ENCODE measurements around the gene DLX2. TPM values are rescaled to one million over a fixed set of nuclear protein-coding genes. Genes with fewer than 3 reads are reported as not detected.

Gene DLX2
- total and polyA plus RNA-seq, 2 of the 13 experiments (the other 11 are each of a cell fraction or from before 2014, with no cell fraction given) = 0.07 to 0.15 TPM

DNA sequence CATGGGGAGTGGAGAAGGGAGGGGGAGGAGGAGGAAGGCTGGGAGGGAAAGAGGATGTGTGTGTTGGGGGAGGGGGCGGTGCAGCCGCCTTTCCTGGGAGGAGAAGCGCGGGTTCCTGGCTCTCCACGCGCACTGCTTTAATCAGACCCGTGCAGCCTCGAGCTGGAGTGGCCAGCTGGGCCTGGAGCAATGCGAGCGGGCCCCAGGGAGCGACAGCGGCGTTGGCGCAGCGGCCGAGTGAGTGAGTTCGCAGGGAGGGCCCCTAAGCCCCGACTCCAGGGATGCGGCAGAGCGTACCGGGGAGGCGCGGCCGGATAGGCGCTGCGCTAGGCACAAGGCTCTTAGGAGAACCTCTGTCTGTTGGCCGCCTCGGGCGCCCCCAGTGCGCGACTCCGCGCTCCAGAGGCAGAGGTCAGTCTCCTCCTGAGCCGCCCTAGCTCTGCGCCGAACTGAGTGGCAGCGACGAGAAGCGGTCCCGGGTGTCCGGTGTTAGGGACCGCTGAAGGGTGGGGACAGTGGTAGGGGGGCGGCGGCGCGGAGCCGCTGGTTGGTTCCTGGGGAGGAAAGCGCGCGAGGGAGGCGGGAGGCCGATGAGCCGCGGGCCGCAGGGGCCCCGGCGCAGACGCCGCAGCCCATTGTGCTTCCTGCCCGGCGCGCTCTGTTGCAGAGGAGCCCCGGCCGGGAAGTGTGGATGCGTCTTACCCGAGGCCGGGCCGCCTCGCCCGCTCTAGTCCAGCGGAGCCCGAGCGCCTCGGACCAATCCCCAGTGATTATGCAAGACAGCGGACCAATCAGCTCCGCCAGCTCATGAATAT, 17.8 kb downstream of the DLX2 start (continued):
- TF ChIP-seq, protein P1, sequence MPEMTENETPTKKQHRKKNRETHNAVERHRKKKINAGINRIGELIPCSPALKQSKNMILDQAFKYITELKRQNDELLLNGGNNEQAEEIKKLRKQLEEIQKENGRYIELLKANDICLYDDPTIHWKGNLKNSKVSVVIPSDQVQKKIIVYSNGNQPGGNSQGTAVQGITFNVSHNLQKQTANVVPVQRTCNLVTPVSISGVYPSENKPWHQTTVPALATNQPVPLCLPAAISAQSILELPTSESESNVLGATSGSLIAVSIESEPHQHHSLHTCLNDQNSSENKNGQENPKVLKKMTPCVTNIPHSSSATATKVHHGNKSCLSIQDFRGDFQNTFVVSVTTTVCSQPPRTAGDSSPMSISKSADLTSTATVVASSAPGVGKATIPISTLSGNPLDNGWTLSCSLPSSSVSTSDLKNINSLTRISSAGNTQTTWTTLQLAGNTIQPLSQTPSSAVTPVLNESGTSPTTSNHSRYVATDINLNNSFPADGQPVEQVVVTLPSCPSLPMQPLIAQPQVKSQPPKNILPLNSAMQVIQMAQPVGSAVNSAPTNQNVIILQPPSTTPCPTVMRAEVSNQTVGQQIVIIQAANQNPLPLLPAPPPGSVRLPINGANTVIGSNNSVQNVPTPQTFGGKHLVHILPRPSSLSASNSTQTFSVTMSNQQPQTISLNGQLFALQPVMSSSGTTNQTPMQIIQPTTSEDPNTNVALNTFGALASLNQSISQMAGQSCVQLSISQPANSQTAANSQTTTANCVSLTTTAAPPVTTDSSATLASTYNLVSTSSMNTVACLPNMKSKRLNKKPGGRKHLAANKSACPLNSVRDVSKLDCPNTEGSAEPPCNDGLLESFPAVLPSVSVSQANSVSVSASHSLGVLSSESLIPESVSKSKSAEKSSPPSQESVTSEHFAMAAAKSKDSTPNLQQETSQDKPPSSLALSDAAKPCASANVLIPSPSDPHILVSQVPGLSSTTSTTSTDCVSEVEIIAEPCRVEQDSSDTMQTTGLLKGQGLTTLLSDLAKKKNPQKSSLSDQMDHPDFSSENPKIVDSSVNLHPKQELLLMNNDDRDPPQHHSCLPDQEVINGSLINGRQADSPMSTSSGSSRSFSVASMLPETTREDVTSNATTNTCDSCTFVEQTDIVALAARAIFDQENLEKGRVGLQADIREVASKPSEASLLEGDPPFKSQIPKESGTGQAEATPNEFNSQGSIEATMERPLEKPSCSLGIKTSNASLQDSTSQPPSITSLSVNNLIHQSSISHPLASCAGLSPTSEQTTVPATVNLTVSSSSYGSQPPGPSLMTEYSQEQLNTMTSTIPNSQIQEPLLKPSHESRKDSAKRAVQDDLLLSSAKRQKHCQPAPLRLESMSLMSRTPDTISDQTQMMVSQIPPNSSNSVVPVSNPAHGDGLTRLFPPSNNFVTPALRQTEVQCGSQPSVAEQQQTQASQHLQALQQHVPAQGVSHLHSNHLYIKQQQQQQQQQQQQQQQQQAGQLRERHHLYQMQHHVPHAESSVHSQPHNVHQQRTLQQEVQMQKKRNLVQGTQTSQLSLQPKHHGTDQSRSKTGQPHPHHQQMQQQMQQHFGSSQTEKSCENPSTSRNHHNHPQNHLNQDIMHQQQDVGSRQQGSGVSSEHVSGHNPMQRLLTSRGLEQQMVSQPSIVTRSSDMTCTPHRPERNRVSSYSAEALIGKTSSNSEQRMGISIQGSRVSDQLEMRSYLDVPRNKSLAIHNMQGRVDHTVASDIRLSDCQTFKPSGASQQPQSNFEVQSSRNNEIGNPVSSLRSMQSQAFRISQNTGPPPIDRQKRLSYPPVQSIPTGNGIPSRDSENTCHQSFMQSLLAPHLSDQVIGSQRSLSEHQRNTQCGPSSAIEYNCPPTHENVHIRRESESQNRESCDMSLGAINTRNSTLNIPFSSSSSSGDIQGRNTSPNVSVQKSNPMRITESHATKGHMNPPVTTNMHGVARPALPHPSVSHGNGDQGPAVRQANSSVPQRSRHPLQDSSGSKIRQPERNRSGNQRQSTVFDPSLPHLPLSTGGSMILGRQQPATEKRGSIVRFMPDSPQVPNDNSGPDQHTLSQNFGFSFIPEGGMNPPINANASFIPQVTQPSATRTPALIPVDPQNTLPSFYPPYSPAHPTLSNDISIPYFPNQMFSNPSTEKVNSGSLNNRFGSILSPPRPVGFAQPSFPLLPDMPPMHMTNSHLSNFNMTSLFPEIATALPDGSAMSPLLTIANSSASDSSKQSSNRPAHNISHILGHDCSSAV (CRISPR knock-in tag; IDR thresholded peaks at IDR 0.05; ENCODE audit: borderline replicate concordance) = peak; percentile 50; the same call in 1 of the 2 replicates
- TF ChIP-seq SNAPC4 (CRISPR knock-in tag; IDR thresholded peaks at IDR 0.05) = peak; percentile 65; the same call in 1 of the 2 replicates
- peak; percentile 54; the same call in 1 of the 2 replicates for TF ChIP-seq SRY (CRISPR knock-in tag; IDR thresholded peaks at IDR 0.05)
- TF ChIP-seq MYC (CRISPR knock-in tag; IDR thresholded peaks at IDR 0.05; ENCODE audit: borderline replicate concordance) = peak; percentile 22; the same call in 1 of the 2 replicates
- TF ChIP-seq RAD21 (CRISPR knock-in tag; IDR thresholded peaks at IDR 0.05) = no peak; the same call in 1 of the 2 replicates
- TF ChIP-seq, protein P2, sequence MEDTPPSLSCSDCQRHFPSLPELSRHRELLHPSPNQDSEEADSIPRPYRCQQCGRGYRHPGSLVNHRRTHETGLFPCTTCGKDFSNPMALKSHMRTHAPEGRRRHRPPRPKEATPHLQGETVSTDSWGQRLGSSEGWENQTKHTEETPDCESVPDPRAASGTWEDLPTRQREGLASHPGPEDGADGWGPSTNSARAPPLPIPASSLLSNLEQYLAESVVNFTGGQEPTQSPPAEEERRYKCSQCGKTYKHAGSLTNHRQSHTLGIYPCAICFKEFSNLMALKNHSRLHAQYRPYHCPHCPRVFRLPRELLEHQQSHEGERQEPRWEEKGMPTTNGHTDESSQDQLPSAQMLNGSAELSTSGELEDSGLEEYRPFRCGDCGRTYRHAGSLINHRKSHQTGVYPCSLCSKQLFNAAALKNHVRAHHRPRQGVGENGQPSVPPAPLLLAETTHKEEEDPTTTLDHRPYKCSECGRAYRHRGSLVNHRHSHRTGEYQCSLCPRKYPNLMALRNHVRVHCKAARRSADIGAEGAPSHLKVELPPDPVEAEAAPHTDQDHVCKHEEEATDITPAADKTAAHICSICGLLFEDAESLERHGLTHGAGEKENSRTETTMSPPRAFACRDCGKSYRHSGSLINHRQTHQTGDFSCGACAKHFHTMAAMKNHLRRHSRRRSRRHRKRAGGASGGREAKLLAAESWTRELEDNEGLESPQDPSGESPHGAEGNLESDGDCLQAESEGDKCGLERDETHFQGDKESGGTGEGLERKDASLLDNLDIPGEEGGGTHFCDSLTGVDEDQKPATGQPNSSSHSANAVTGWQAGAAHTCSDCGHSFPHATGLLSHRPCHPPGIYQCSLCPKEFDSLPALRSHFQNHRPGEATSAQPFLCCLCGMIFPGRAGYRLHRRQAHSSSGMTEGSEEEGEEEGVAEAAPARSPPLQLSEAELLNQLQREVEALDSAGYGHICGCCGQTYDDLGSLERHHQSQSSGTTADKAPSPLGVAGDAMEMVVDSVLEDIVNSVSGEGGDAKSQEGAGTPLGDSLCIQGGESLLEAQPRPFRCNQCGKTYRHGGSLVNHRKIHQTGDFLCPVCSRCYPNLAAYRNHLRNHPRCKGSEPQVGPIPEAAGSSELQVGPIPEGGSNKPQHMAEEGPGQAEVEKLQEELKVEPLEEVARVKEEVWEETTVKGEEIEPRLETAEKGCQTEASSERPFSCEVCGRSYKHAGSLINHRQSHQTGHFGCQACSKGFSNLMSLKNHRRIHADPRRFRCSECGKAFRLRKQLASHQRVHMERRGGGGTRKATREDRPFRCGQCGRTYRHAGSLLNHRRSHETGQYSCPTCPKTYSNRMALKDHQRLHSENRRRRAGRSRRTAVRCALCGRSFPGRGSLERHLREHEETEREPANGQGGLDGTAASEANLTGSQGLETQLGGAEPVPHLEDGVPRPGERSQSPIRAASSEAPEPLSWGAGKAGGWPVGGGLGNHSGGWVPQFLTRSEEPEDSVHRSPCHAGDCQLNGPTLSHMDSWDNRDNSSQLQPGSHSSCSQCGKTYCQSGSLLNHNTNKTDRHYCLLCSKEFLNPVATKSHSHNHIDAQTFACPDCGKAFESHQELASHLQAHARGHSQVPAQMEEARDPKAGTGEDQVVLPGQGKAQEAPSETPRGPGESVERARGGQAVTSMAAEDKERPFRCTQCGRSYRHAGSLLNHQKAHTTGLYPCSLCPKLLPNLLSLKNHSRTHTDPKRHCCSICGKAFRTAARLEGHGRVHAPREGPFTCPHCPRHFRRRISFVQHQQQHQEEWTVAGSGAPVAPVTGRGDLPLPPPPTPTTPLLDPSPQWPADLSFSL (CRISPR knock-in tag; IDR thresholded peaks at IDR 0.05) = 0 out of 2 replicates have a peak, but pooled peaks have one; percentile 72
- TF ChIP-seq EHMT2 (IDR thresholded peaks at IDR 0.05; ENCODE audit: borderline replicate concordance, low read depth, low read length) = no peak
